ENCODE data around the gene PANX2.
A peak's percentile ranks its signal among the peaks of the same experiment; 100 is the strongest.
"Not testable (repeated sequence)": the region's sequence is repeated elsewhere in the genome, so short reads cannot be mapped to it uniquely, and the experiment has no call there.

Gene PANX2

DNA sequence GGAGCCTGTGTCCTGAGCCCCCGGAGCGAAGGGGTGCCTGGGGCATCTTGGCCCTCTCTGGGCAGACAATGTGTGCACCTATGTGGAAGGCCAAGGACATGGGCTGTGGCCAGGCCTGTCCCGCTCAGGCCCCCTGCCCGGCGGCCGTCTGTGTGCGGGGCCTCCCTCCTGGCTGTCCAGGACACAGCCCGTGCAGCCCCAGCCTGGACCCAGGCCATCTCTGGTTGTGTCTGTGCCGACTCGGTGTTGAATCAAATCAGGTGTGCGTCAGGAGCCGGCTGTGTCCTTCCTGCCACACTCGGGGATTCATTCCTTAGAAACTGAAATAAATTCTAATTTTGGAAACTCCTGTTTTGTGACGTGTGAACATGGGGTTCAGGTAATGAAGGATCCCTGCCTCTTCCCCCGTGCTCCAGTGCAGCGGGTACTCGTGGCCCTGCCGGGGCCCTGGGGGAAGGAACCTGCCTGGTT lies 28.8 kb downstream of the PANX2 start:
- DNase-seq: no peak

DNA sequence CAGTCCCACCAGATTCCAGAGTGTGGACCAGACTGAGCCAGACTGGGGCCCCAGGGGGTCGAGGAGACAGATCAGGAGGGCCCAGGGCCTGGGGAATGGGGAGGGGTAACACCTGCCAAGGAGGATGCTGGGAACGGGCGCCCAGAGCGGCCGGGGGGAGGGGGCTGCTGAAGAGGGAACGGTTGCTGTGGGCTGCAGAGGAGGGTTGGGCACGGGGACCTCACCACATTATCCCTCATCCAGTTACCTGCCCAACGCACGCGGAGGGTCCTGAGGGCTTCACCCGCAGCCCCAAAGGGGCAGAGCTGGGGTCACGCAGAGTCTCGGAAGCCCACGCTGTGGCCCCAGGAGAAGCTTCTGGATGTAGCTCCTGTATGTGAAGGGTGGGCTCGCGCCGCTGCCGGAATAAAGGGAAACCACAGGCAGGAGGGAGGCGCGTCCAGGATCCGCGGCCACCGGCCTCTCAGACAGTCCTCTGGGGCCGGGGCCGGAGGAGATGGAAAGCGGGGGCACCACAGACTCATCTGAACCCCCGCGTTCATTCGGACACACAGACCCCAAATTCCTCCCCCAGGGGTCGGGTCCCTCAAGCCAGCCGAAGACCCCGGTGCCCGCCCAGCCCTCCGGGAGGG lies 29.4 kb downstream of the PANX2 start:
- no peak for DNase-seq

DNA sequence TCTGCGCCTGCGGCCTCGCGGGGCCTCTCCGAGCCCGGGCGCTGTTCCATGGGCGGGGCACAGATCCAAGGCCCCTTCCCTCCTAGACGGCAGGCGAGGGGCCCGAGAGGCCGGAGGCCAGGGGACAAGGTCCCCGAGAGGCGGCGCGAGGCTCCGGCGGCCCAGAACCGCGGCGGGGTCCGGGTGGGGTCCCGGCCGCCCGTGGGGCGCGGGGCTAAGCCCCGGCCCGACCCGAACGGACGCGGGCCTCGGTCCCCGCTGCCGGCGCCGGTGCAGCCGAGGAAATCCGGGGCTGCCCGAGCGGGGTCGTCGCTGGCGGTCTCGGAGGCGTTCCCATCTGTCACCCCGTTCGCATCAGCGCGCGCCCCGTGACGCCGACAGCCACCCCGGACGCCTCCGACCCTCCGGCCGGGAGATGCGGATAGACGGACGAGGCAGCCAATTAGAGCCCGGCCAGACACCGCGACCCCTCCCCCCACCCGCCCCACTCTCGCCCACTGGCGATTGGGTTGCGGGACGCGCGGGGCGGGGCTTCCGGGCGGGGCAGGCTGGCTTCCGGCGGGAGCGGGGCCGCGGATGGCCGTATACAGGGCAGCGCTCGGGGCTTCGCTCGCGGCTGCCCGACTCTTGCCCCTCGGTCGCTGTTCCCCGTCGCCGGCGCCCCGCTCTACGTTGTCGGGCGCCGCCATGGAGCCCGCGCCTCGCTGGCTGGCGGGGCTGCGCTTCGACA lies 30.1 kb downstream of the PANX2 start, which contains the start of gene SELENOO:
Gene SELENOO (plus strand): TSS at position 551 of the 730 bp plus-strand sequence. CDS start 26 bp downstream, at position 577.
- DNase-seq: peak; percentile 23

DNA sequence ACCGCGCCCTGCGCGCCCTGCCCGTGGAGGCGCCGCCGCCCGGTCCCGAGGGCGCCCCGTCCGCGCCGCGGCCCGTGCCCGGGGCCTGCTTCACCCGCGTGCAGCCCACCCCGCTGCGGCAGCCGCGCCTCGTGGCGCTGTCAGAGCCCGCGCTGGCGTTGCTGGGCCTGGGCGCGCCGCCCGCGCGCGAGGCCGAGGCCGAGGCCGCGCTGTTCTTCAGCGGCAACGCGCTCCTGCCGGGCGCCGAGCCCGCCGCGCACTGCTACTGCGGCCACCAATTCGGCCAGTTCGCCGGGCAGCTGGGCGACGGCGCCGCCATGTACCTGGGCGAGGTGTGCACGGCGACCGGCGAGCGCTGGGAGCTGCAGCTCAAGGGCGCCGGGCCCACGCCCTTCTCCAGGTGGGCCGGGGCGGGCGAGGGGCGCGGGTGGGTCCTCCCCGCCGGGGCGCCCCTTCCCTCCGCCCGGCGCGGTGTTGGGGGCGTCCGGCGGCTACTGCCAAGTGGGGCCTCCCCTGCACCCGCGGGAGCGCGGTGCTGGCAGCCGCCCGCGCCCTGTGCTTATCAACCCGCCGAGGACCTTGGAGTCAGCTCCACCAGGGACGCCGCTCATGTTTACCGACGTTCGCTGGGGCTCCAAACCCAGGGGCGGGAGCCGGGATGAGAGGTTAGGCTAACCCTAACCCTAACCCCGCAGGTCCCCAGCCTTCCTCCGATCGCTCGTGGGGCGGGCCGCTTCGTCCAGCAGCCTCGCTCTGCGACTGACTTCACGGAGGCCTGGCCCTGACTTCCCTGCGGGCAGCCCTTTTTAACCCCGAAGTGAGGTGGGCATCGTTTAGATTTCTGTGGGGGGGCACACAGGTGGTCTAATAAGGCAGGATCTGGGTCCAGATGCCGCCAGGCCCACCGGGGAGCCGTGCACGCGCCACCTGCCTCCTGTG lies 30.9 kb downstream of the PANX2 start:
- no peak for DNase-seq

DNA sequence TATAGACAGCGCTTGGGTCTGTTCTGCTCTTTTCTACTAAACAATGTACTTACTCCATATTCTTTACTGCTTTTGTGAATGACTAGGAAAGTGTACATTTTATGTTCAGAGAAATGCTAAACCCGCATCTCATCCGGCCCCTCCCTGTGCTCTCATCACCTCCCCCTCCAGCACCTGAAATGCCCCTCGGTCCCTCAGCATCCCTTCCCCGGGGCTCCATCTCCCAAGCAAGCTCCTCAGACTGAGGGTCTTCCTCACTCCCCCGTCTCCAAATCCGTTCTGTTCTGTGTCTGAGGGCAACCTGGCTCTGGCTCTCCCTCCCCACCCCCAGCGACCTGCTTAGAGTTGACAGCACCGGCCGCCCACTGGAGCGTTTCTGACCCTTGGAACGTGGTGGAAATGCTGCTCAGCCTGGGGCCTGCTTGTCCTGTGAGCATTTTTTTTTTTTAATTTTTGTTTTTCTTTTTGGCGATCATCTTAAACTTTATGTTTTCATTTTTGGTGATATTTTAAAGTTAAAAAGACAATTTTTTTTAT lies 31.7 kb downstream of the PANX2 start:
- DNase-seq: no peak

DNA sequence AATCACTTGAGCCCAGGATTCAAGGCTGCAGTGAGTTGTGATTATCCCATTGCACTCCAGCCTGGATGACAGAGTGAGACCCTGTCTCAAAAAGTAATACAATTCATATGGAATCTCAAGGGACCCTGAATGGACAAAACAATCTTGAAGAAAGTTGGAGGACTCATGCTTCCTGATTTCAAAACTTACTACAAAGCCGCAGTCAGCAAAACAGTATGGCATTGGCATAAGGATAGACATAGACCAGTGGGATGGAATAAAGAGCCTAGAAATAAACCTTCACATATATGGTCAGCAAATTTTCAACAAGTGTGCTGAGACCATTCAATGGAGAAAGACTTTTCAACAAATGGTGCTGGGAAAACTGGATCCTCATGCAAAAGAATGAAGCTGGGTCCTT lies 32.8 kb downstream of the PANX2 start:
- DNase-seq: no peak

DNA sequence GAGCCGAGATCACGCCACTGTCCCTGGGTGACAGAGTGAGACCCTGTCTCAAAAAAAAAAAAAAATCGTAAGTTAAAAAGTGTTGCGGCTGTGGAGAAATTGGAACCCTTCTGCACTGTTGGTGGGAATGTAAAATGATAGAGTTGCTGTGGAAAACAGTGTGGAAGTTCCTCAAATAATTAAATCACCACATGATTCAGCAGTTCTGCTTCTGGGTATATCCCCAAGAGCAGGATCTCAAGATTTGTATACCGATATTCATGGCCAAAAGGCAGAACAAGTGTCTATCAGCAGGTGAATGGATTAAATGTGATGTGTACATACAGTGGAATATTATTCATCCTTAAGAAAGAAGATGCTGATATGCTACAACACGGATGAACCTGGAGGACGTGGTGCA lies 34.0 kb downstream of the PANX2 start:
- DNase-seq: no peak

DNA sequence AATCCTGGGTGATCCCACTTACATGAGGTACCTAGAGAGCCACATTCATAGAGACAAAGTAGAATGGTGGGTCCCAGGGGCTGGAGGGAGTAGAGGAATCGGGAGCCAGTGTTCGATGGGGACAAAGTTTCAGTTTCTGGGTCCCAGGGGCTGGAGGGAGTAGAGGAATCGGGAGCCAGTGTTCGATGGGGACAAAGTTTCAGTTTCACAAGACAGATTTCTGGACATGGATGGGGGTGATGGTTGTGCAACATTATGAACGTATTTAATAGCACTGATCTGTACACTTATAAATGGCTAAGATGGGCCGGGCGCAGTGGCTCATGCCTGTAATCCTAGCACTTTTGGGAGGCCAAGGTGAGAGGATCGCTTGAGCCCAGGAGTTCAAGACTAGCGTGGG lies 34.5 kb downstream of the PANX2 start:
- not testable (repeated sequence) for DNase-seq

DNA sequence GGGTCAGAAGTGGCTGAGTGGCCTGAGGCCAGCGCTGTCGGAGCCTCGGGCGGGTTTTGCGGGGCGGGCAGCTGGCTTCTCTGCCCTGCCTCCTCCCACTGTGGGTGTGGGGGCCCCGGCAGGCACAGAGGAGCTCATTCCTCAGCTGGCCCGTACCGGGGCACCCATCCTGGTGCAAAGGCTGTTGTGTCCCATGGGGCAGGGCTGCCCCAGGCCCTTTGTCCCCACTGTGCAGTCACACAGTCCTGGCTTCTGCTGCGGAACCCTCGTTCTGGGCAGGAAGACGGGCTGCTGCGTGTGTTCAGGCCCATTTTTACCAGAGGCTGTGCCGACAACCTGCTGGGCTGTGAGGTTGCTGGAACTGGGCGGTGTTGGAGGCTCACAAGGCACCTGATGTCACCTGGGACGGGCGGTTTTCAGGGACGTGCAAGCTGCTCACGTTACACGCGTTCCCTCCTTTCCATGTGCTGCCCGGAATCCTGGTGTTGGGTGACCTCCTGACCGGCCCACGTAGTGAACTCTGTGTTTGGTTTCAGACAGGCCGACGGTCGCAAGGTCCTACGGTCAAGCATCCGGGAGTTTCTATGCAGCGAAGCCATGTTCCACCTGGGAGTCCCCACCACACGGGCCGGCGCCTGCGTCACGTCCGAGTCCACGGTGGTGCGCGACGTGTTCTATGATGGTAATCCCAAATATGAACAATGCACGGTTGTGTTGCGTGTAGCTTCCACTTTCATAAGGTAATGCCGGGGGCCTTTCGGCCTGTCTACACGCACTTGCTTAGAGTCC lies 35.4 kb downstream of the PANX2 start:
- DNase-seq: no peak

DNA sequence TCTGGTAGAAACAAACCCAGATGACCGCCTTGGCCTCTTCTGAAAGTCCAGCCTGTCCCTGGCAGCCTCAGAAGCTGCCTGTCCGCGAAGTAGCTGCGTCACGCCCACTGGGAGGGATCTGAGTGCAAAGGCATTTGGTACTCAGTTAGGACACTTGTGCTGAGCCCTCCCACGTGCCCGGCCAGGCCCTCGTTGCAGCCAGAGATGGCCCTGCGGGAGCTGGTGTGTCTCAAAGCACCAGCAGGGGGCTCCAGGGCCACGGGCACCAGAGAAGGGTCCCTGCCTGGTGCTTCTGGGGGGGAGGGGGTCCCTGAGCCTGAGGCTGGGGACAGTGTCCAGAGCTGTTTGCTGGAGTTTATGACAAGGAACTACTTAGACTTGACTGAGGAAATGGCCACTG lies 36.1 kb downstream of the PANX2 start:
- no peak for DNase-seq

DNA sequence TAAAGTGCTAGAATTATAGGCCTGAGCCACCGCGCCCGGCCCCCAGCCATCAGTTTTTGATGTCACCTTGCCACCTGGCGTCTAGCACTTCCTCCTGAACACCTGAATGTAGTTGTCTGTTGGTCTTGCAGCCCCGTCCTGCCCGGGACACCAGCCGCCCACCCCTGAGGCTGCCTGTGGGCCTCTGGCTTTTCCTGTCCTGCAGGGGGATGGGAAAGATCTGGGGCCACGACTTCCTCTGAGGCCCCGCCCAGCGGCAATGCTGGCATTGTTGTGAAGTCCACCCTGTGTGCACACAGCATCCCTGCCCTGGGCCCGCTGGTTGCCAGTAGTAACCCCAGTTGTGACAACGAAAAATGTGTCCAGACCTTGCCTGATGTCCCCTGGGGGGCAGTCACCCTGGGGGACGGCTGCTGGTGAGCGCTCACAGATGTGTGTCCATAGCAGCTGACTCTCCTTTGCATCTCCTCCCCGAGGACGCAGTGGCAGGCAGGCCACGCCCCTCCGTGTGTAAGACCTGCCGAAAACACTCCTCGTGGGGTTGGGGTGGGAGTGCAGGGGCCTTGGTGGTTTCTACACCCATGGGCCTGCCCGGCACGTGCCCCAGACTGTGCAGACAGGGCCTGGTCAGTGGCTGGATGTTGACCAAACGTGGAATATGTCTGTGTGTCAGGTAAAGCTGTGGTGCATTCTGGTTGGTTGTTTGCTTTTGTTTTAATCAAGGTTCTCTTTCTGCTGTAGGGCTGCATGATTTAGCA lies 37.0 kb downstream of the PANX2 start:
- no peak for DNase-seq

DNA sequence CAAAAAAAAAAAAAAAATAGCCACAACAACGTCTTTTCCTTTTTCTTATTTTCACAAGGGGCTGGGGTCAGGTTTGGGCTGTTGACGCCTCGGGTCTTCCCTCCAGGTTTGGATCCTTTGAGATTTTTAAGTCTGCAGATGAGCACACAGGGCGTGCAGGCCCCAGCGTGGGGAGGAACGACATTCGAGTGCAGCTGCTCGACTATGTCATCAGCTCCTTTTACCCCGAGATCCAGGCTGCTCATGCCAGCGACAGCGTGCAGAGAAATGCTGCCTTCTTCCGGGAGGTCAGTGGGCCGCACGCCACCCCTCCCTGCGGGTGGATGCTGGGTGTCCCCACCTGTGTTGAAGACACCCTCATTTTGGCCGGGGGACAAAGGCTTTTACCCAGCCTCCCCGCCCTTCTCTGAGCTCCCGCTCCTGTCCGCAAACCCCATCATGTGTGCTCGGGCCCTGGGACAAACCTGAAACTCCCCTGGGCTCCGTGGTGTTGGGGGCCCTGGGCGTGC lies 38.0 kb downstream of the PANX2 start:
- DNase-seq: no peak

DNA sequence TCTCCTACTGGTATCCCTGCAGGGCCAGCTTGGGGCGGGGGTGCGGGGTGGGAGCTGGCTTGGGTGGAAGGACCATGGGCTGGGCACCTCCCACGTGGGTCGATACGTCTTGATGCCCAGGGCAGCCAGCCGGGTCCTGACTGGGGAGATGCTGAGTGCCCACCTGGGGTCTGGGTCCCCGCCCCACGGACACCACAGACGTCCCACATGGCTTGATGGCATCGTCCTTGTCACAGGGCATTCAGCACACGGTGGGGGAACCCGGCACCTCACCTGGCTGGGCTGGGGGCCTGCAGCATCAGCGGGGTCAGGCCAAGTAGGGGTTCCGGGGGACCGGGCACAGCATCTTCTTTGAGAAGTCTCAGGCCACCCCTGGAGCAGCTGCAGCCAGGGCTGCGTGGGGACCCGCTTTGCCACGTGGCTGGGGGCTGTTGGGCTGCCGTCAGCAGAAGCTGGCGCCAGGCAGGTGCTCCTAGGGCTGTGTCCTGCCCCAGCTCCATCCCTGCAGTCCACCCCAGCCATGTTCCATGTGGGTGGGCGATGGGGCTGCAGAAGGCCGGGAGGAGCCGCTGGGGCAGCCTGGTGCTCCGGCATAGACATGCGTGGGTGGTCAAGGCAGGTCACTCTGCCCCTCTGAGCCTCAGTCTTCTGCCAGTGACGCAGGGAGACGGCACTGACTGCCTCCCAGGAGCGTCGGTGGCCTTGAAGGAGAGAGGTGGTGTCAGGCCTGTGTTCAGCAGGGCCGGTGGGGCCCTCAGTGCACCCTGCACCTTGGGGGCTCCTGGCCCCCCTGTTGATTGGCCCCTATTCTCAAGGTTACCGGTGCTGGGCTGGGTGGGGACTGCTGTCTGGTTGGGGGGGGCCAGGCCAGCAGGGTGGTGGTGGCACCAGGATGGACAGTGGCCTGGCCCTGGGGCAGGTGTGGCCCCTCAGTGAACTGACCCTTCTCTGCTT lies 38.7 kb downstream of the PANX2 start:
- no peak for DNase-seq

DNA sequence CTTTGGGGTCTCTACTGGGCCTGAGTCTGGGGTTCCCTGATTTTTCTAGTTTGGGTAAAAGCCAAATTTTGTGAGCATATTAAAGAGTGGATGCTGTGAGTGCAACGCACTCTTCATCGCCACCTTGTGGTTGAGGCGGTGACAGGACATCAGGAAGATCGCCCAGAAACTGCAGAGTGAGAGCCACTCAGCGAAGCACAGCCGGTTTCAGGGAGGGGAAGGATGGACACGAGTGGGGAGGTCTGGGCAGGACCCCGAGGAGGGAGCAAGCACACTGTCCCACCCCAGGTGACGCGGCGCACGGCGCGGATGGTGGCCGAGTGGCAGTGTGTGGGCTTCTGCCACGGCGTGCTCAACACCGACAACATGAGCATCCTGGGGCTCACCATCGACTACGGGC lies 39.4 kb downstream of the PANX2 start:
- DNase-seq: no peak

DNA sequence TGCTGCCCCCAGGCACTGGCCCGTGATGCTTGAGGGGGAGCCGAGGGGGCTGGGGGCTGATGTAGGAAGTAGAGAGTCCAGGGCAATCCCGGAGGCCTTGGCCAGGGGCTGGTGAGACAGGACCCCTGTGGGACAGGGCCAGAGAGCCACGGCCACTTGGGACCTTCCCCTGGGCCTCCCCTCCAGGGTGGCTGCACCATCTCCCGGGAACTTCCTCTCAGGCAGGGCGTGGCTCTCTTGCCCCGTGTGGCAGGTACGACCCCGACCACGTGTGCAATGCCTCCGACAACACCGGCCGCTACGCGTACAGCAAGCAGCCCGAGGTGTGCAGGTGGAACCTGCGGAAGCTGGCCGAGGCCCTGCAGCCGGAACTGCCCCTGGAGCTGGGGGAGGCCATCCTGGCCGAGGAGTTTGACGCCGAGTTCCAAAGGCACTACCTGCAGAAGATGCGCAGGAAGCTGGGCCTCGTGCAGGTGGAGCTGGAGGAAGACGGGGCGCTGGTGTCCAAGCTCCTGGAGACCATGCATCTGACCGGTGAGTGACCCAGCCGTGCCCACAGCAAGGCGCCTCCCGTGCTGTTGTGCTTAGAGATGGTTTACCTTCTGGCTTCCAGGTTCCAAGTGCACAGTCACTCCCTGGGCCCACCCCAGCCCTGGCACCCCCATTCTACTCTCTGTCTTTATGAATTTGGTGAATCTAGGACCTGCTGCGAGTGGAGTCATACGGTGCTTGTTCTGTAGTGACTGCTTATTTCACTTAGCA lies 40.0 kb downstream of the PANX2 start:
- DNase-seq: no peak

DNA sequence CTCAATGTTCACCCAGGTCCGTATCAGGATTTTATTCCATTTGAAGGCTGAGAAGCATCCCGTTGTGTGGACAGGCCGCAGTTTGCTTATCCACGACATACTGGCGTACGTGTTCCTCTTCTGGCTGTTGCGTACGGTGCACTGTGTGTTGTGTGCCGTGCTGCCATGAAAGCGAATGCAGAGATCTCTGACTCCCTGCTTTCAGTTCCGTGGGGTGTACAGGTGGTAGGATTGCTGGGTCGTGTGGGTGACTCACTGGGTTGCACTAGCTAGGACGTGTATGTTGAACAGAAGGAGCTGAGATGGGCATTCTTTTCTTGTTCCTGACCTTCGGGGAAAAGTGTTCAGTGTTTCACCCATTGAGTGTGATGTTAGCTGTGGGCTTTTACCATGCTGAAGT lies 40.6 kb downstream of the PANX2 start:
- no peak for DNase-seq

DNA sequence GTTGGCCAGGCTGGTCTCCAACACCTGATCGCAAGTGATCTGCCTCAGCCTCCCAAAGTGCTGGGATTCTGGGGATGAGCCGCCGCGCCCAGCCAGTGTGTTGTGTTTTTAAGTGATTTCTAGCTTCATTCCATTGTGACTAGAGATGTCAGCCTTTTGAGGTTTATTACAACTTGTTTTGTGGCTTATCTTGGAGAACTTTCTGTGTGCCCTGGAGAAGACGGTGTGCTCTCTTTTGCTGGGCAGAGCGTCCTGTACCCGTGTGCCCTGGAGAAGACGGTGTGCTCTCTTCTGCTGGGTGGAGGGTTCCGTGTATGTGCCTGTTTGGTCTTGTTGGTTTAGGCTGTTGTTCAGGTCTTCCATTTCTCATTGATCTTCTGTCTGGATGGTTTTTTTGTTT lies 42.7 kb downstream of the PANX2 start:
- no peak for DNase-seq

DNA sequence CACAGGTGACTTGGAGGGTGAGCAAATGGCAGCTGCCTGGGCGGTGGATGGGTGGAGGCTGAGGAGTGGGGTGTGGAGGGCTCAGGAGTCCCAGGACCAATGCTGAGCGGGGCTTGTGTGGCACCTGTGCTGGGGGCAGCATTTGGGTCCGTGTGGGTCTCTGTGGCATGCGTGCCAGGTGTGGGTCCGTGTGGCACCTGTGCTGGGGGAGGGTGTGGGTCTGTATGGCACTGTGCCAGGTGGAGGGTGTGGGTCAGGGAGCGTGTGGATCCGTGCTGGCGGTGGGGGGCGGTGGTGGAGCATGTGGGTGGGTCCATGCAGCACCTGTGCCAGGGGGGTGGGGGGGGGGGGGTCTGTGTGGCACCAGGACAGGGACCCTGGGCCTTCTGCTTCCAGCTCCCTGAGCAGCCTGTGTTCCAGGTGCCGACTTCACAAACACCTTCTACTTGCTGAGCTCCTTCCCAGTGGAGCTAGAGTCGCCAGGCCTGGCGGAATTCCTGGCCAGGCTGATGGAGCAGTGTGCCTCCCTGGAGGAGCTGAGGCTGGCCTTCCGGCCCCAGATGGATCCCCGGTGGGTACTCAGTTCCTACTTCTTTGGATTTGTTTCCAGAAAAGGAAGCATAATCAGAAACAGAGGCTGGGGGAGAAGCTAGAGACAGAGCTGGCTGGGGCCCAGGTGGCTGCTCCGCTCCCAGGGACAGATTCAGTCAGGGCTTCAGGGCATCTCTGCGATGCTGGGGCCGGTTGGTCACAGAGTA lies 44.9 kb downstream of the PANX2 start:
- DNase-seq: no peak

Measured in NCI-H524 treated with DMSO at 0.1 percent for 48 hours (cell line).